ENCODE measurements around the gene OR2T8.
A peak's percentile ranks its signal among the peaks of the same experiment; 100 is the strongest.

Gene OR2T8
- total RNA-seq, result 0 to 0.08 (median 0) reads per million in 4 donors

GRCh38 chr1:247919952-247920351, at the start of gene OR2T8:
TSS of gene OR2T8 (plus strand) at chr1:247920252. CDS start at chr1:247921018, 766 bp downstream.
- no peak for DNase-seq

GRCh38 chr1:247883346-247883745, 36.7 kb upstream of the OR2T8 start:
- DNase-seq, result no peak

- no peak for DNase-seq
Measured at GRCh38 chr1:247884797-247885413, 35.1 kb upstream of the OR2T8 start.

GRCh38 chr1:247895163-247895637, 24.9 kb upstream of the OR2T8 start, which contains the start of gene OR2W3:
TSS of gene OR2W3 (plus strand) at chr1:247895587. CDS start at chr1:247895587, 0 bp downstream.
- no peak for DNase-seq

- DNase-seq, result no peak
Measured at GRCh38 chr1:247895976-247896375, 24.1 kb upstream of the OR2T8 start.

- no peak for DNase-seq
Measured at GRCh38 chr1:247904122-247904521, 15.9 kb upstream of the OR2T8 start.

- DNase-seq, result no peak
Measured at GRCh38 chr1:247905181-247905580, 14.9 kb upstream of the OR2T8 start.

GRCh38 chr1:247905910-247906503, 14.0 kb upstream of the OR2T8 start:
- DNase-seq, result no peak

- peak in 1 of 5 donors; percentile 10 for DNase-seq
Measured at GRCh38 chr1:247906504-247907047, 13.5 kb upstream of the OR2T8 start.

- DNase-seq, result no peak
Measured at GRCh38 chr1:247908766-247909165, 11.3 kb upstream of the OR2T8 start.

- DNase-seq, result no peak
Measured at GRCh38 chr1:247913786-247914185, 6.3 kb upstream of the OR2T8 start.

GRCh38 chr1:247914941-247915662, 5.0 kb upstream of the OR2T8 start:
- DNase-seq, result no peak

- no peak for DNase-seq
Measured at GRCh38 chr1:247923941-247924340, 3.9 kb downstream of the OR2T8 start.

- DNase-seq, result no peak
Measured at GRCh38 chr1:247924868-247925267, 4.8 kb downstream of the OR2T8 start, which contains the start of gene OR2AJ1. TSS of gene OR2AJ1 (plus strand) at chr1:247924889. CDS start at chr1:247933769, 8,880 bp downstream.

GRCh38 chr1:247933989-247934388, 13.9 kb downstream of the OR2T8 start:
- no peak for DNase-seq

- no peak for DNase-seq
Measured at GRCh38 chr1:247935781-247936180, 15.7 kb downstream of the OR2T8 start.

- DNase-seq, result no peak
Measured at GRCh38 chr1:247936415-247936814, 16.4 kb downstream of the OR2T8 start.

GRCh38 chr1:247936965-247937734, 17.1 kb downstream of the OR2T8 start:
- peak; percentile 44 to 83 (median 75) for DNase-seq

GRCh38 chr1:247942624-247943023, 22.6 kb downstream of the OR2T8 start:
- no peak for DNase-seq

GRCh38 chr1:247948558-247948957, 28.5 kb downstream of the OR2T8 start, which contains the start of gene OR2L8:
TSS of gene OR2L8 (plus strand) at chr1:247948858. CDS start at chr1:247948858, 0 bp downstream.
- DNase-seq, result no peak

- DNase-seq, result no peak
Measured at GRCh38 chr1:247953408-247953807, 33.4 kb downstream of the OR2T8 start.

GRCh38 chr1:247961791-247962190, 41.7 kb downstream of the OR2T8 start:
- no peak for DNase-seq

All from T-helper 1 cell (primary cell).